GM21529 (cell line): ENCODE results near the gene NGEF.
A peak's percentile ranks its signal among the peaks of the same experiment; 100 is the strongest.

Experiments used
- ATAC-seq: cut with Tn5 transposase; IDR thresholded peaks from one replicate; pipeline ENCODE4 v1.9.1; 2021; ENCODE audit not compliant: unreplicated experiment

Gene NGEF

GRCh38 chr2:232974396-232974795 lies 38.7 kb downstream of the NGEF start:
- no peak for ATAC-seq

GRCh38 chr2:232973796-232974195 lies 39.3 kb downstream of the NGEF start:
- no peak for ATAC-seq

GRCh38 chr2:232973011-232973735 lies 39.9 kb downstream of the NGEF start:
- ATAC-seq, result no peak

- no peak for ATAC-seq
These were observed 41.3 kb downstream of the NGEF start for GRCh38 chr2:232971744-232972143.

- no peak for ATAC-seq
These were observed 43.0 kb downstream of the NGEF start for GRCh38 chr2:232970051-232970450.

GRCh38 chr2:232967474-232967873 lies 45.6 kb downstream of the NGEF start:
- ATAC-seq, result no peak

- ATAC-seq, result no peak
These were observed 46.9 kb downstream of the NGEF start for GRCh38 chr2:232966122-232966521.

- ATAC-seq, result no peak
These were observed 49.1 kb downstream of the NGEF start for GRCh38 chr2:232963913-232964312.

- no peak for ATAC-seq
These were observed 52.2 kb downstream of the NGEF start for GRCh38 chr2:232960862-232961261.

- ATAC-seq, result no peak
These were observed 53.9 kb downstream of the NGEF start for GRCh38 chr2:232959139-232959538.

- ATAC-seq, result peak; percentile 58
These were observed 55.4 kb downstream of the NGEF start for GRCh38 chr2:232957657-232958090.

GRCh38 chr2:232955856-232956255 lies 57.2 kb downstream of the NGEF start:
- ATAC-seq, result no peak

- ATAC-seq, result no peak
These were observed 58.4 kb downstream of the NGEF start for GRCh38 chr2:232954691-232955090.

GRCh38 chr2:232951891-232952290 lies 61.2 kb downstream of the NGEF start:
- no peak for ATAC-seq

- ATAC-seq, result no peak
These were observed 61.9 kb downstream of the NGEF start for GRCh38 chr2:232951181-232951580.

GRCh38 chr2:232950751-232951150 lies 62.3 kb downstream of the NGEF start:
- no peak for ATAC-seq

GRCh38 chr2:232949016-232949415 lies 64.0 kb downstream of the NGEF start:
- ATAC-seq, result no peak

GRCh38 chr2:232942831-232943230 lies 70.2 kb downstream of the NGEF start:
- no peak for ATAC-seq

GRCh38 chr2:232941912-232942594 lies 71.0 kb downstream of the NGEF start:
- ATAC-seq, result no peak

- no peak for ATAC-seq
These were observed 71.7 kb downstream of the NGEF start for GRCh38 chr2:232941400-232941799.

GRCh38 chr2:232940724-232941123 lies 72.3 kb downstream of the NGEF start:
- no peak for ATAC-seq

GRCh38 chr2:232937278-232937906 lies 75.7 kb downstream of the NGEF start:
- ATAC-seq, result no peak
